Breast epithelium (tissue), 3 donors: ENCODE data around the gene EPB41.

Experiments used
- POLR2A ChIP-seq: fragments of 450-650 bp; IDR thresholded peaks from one replicate; pipeline ENCODE4 v1.6.1; 2016; ENCODE audit warnings: antibody characterized with exemption, mild to moderate bottlenecking, moderate library complexity
- POLR2AphosphoS5 ChIP-seq, 3 donors: sonication (generic); formaldehyde crosslinking; IDR thresholded peaks; one replicate each; pipeline ENCODE4 v1.6.1; 2017; ENCODE audit warnings: antibody characterized with exemption in 3 of 3
- TF ChIP-seq, protein P1 (sequence below), 3 donors: fragments of 450-650 bp; IDR thresholded peaks; one replicate each; pipeline ENCODE4 v1.5.1; 2016 to 2017; ENCODE audit warnings: antibody characterized with exemption in 3 of 3, mild to moderate bottlenecking in 3 of 3, moderate library complexity in 3 of 3

DNA sequence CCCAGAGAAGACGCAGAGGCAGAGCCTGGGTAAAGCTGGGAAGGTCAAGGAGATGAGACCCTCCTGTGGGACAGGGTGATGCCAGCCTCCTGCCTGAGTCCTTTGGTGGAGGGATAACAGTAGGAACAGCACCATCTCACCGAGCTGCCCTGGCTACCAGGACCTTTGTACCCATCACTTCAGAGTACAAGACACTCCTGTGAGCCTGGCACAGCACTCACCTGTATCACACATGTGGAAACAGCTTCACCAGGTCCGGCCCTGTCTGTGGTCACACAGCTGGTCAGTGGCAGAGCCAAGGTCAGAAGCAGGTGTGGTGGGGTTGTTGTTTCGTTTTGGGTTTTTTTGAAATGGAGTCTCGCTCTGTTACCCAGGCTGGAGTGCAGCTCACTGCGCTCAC lies 214.4 kb downstream of the EPB41 start:
- TF ChIP-seq, protein P1, sequence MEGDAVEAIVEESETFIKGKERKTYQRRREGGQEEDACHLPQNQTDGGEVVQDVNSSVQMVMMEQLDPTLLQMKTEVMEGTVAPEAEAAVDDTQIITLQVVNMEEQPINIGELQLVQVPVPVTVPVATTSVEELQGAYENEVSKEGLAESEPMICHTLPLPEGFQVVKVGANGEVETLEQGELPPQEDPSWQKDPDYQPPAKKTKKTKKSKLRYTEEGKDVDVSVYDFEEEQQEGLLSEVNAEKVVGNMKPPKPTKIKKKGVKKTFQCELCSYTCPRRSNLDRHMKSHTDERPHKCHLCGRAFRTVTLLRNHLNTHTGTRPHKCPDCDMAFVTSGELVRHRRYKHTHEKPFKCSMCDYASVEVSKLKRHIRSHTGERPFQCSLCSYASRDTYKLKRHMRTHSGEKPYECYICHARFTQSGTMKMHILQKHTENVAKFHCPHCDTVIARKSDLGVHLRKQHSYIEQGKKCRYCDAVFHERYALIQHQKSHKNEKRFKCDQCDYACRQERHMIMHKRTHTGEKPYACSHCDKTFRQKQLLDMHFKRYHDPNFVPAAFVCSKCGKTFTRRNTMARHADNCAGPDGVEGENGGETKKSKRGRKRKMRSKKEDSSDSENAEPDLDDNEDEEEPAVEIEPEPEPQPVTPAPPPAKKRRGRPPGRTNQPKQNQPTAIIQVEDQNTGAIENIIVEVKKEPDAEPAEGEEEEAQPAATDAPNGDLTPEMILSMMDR (IDR thresholded peaks at IDR 0.05), result no peak
- TF ChIP-seq POLR2A (no peak), POLR2AphosphoS5 (IDR thresholded peaks at IDR 0.05) (no peak)
